ENCODE data around the gene SLC26A1.

GRCh38 chr4:962231-963208 is 30.7 kb downstream of the SLC26A1 start:
- no peak for TF ChIP-seq GATA3 (IDR thresholded peaks at IDR 0.05; ENCODE audit: low read depth, low read length)
- no peak for TF ChIP-seq GATA2 (IDR thresholded peaks at IDR 0.05; ENCODE audit: low read depth, low read length)

Data from SH-SY5Y (cell line).